Fibroblast of mammary gland (primary cell): ENCODE measurements around the gene MFSD2A.
A peak's percentile ranks its signal among the peaks of the same experiment; 100 is the strongest.

ENCODE experiments used
- DNase-seq: peaks from one replicate; pipeline ENCODE4 v3.0.0-alpha.2; 2010; ENCODE audit warnings: low read depth
- H3K4me3 ChIP-seq: 2 replicates; pipeline ENCODE4 v1.5.1; 2011; ENCODE audit warnings: low read depth, mild to moderate bottlenecking, low read length, moderate library complexity; ENCODE audit not compliant: control insufficient read depth
- CTCF ChIP-seq: conservative IDR thresholded peaks from 2 replicates; pipeline ENCODE4 v1.5.1; 2011; ENCODE audit warnings: low read depth, low read length, inconsistent platforms; ENCODE audit not compliant: control insufficient read depth, insufficient read depth

Gene MFSD2A

GRCh38 chr1:39988618-39989343 lies 33.8 kb downstream of the MFSD2A start:
- TF ChIP-seq CTCF: no peak
- H3K4me3 ChIP-seq: no peak overlapping the region
- DNase-seq: no peak

- no peak for TF ChIP-seq CTCF
- no peak overlapping the region for H3K4me3 ChIP-seq
- no peak for DNase-seq
These were observed 35.5 kb downstream of the MFSD2A start for GRCh38 chr1:39990428-39990827.

- no peak overlapping the region for H3K4me3 ChIP-seq
- TF ChIP-seq CTCF: no peak
- DNase-seq: peak; percentile 57
These were observed 37.3 kb downstream of the MFSD2A start for GRCh38 chr1:39992234-39992633.

- no peak overlapping the region for H3K4me3 ChIP-seq
- DNase-seq: no peak
- no peak for TF ChIP-seq CTCF
These were observed 37.9 kb downstream of the MFSD2A start for GRCh38 chr1:39992888-39993287.

GRCh38 chr1:39995973-39996393 lies 41.0 kb downstream of the MFSD2A start:
- no peak overlapping the region for H3K4me3 ChIP-seq
- DNase-seq: no peak
- TF ChIP-seq CTCF: no peak

GRCh38 chr1:39996396-39997004 lies 41.6 kb downstream of the MFSD2A start:
- no peak for TF ChIP-seq CTCF
- no peak overlapping the region for H3K4me3 ChIP-seq
- DNase-seq: no peak

- no peak overlapping the region for H3K4me3 ChIP-seq
- no peak for TF ChIP-seq CTCF
- DNase-seq: no peak
These were observed 46.5 kb downstream of the MFSD2A start for GRCh38 chr1:40001456-40001855.
